Hindlimb muscle (tissue), 1 donor: Measurements from ENCODE around the gene PERP. TPM values are rescaled to one million over a fixed set of nuclear protein-coding genes. Genes with fewer than 3 reads are reported as not detected.
"Not testable (repeated sequence)": the region's sequence is repeated elsewhere in the genome, so short reads cannot be mapped to it uniquely, and the experiment has no call there.

Experiments used
- DNase-seq: peaks from one replicate; pipeline ENCODE4 v3.0.0-alpha.2; 2013
- polyA plus RNA-seq: library from polyadenylated mRNA; unstranded; fragments of 120-200 nt; gene quantifications from one replicate; pipeline ENCODE4 v1.2.1, GENCODE V29; 2013; ENCODE audit not compliant: insufficient read length

The PERP gene
- 2.3 TPM for polyA plus RNA-seq

DNA sequence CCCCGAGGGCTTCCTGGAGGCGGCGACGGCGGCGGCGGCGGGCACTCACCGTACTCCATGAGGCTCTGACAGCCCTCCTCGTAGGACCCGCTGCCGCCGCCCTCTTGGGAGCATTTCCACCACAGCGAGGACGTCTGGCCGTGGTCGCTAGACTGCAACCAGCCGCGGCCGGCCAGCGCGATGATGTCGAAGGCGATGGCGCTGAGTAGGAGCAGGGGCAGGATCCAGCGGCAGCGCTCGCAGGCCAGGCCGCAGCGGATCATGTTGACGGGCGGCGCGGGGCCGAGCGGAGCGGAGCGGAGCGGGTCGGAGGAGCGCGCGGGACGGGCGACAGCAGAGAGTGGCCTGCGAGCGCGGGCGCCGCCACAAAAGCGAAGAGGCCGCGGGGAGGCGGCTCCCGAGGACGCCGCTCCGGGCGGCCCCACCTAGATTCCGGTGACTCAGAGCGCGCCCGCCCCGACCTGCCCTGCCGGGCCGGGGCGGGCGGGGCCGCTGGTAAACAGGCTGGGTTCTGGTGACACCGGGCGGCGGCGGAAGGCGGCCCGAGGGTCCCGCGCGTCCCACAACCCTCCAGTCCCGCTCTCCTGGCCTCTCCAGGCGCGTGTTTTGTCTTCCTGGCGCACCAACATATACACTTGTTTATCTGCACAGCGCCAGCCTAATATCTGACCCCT, at the start of gene PERP:
TSS of gene PERP (minus strand) at position 342 of the 674 bp plus-strand sequence. CDS start at position 263, 79 bp downstream.
- DNase-seq: no peak

GRCh38 chr6:138155443-138155842, 48.2 kb upstream of the PERP start:
- no peak for DNase-seq

GRCh38 chr6:138146544-138146943, 39.3 kb upstream of the PERP start:
- DNase-seq: no peak

GRCh38 chr6:138145402-138145801, 38.2 kb upstream of the PERP start:
- no peak for DNase-seq

DNA sequence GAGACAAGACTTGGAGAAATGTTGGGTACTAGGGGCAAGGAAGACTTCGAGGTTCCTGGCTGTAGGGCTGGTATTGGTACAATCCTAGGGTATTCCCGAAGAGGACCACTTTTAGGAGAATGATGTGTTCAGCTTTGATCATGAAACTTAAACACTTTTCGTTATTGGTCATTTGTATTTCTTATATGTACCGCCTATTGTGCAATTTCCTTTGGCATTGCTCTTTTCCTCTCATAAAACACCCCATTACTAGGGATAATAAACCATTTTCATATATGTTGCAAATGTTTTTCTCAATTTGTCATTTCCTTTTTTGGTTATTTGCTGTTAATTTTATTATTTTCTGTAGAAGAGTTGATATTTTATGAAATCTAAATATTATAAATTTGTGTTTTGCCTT, 35.6 kb upstream of the PERP start:
- no peak for DNase-seq

- no peak for DNase-seq
These were observed 22.0 kb upstream of the PERP start for GRCh38 chr6:138129190-138129589.

GRCh38 chr6:138128096-138128495, 20.9 kb upstream of the PERP start:
- DNase-seq: no peak

GRCh38 chr6:138124096-138124495, 16.9 kb upstream of the PERP start:
- DNase-seq: no peak

DNA sequence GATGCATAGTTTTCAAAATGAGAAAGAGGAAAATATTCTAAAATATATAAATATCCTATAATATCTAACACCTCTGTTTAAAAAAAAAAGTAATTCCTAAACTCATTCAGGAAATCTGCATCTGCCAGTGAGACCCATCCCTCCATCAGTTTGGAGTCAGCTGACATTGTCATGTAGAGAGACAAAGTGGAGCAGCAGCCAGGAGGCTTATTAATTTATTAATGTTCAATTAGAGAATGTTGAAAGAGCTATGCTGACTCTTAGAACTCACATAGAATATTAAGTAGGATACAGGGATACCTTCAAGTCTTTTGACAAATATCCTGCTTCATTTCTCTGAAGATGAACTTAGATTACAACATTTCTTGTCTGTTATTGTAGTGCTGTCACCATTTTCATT, 12.8 kb upstream of the PERP start:
- DNase-seq: no peak

GRCh38 chr6:138119229-138119628, 12.0 kb upstream of the PERP start:
- DNase-seq: not testable (repeated sequence)

DNA sequence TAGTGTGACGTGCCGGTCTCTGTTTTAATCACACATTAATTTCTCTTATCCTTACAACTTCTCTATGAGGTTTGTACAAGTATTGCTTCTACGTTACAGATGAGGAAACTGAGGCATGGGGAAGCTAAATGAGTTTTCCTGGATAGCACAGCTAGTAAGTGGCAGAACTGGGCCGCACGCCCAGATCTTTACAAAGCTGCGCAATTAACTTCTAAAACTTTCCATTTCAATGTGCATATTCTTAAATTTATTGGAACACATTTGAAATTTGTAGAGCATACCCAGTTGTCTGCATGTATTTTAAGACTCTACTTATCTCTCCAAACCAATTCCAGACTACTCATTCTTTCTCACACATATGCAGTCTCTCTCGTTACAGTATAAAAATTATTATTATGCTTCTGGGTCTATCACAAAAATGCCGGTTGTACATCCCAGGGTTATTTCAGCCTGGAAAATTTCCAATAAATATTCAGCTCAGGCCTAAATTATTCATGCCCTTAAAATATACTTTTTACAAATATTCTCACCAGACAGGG, 10.2 kb upstream of the PERP start:
- DNase-seq: no peak

DNA sequence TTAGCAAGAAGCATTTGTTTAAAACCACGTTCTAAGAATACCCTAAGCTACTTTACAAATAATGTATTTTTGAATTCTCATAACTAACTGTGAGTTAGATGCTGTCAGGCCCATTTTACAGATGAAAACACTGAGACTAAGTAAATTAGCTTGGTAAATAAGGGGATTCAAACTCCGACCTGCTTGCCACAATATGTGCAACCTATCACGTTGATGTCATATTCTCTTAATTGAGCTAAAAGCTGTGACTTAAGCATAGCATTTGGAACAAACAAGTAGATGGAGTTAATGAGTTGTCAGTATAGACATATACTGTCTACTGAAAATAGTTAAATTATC, 9.4 kb upstream of the PERP start:
- no peak for DNase-seq

- peak; percentile 64 for DNase-seq
These were observed 8.8 kb upstream of the PERP start for GRCh38 chr6:138115877-138116660.

DNA sequence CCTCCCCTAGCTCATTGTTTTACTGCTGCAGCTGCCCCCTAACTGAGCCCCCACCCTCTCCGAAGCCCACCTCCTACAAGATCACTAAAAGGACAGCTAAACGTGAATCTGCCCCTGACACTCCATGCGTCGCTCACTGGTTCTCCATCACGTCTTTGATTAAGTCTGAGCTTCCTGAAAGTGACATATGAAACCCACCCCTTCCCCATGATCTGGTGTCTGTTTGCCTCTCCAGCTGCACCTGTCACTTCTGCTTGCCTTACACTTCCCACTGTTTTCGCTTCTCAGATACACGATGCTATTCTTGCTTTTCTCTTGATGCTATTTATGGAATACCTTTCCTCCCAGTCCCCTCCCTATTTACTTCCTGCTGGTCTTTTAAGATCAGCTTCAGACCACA, 8.0 kb upstream of the PERP start:
- no peak for DNase-seq

DNA sequence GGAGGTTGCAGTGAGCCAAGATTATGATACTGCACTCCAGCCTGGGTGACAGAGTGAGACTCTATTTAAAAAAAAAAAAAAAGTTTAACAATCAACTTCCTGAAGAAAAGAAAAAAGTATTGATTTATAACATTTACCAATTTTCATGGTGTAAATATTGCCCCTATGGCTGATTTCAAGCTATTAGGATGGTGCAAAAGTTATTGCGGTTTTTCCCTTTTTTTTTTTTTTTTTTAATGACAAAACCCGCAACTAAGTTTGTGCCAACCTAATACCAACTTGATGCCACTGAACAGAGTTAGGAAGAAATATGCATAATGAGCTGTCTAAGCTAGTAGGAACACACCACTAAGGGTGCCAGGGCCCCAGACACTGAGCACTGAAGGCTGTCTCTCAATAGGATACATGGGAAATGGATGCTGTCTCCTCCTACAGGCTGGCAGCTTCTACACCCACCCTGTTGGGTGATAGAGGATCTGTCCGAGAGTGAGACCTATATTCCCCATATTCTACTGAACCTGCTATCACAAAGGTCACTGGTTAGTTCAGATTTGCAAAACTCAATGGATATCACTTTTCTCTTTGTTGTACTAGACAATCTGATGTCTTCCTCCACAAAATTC, 6.5 kb upstream of the PERP start:
- no peak for DNase-seq

GRCh38 chr6:138110229-138110628, 3.0 kb upstream of the PERP start:
- no peak for DNase-seq

GRCh38 chr6:138109042-138109997, 2.1 kb upstream of the PERP start:
- DNase-seq: peak; percentile 64

- DNase-seq: no peak
These were observed 753 bp upstream of the PERP start for GRCh38 chr6:138107752-138108592.

GRCh38 chr6:138106665-138107077, 548 bp downstream of the PERP start:
- no peak for DNase-seq

DNA sequence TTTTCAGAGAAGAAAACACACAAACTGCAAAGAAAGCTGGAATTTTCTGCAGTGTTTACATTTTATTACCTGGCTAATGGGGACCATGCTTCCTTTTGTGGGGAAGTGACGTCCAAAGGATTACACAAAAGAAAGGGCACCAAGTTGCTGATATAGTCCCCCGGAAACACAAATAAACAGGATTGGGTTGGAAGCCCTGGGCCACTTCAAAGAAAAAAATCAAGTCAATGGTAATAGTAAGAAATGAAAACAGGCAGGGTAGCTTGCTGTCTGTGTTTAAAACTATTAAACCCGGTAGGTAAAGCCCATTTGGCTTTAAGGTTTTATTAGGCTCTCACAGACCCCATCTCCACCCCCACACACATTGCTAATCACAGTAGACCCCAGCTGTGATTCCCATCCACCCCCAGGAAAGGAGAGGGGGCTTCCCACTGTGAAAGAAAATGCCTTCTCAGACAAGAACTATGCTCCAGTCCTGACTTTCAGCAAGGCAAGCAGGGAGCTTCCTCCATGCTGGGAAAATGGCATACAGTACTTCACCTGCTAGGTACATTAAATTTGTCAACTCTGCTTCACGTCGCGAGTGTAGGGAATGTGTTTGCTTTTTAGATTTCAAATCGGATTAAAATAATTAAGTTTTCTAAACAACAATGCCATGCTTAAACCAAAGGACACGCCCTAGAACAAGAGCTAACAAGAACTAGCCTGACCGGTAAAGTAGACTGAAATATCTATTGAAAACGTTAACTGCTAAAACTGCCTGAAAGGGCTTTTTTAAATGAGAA, 1.1 kb downstream of the PERP start:
- DNase-seq: no peak
